Gastrocnemius medialis (tissue), 4 donors: ENCODE data around the gene KAZN. TPM values are rescaled to one million over a fixed set of nuclear protein-coding genes. Genes with fewer than 3 reads are reported as not detected.

Experiments
- ATAC-seq, 2 donors: fragments of 150-250 bp; one replicate each; pipeline ENCODE4 v1.9.1; 2016
- DNase-seq, 2 donors: peaks; one replicate each; pipeline ENCODE4 v3.0.0-alpha.2; 2019
- H3K27ac ChIP-seq, 4 donors: fragments of 200-600 bp; sonication (generic); 1 replicate in 1 of 4; 2 replicates in 3 of 4; pipeline ENCODE4 v1.5.1; 2016 to 2018; ENCODE audit warnings: mild to moderate bottlenecking in 2 of 4, moderate library complexity in 1 of 4
- H3K27me3 ChIP-seq, 3 donors: fragments of 200-600 bp; sonication (generic) in 2 of 3; 1 replicate in 1 of 3; 2 replicates in 2 of 3; pipeline versions ENCODE4 v1.5.1 to v1.6.0; 2016 to 2019; ENCODE audit warnings: mild to moderate bottlenecking in 1 of 3, moderate library complexity in 1 of 3
- H3K36me3 ChIP-seq, 2 donors: fragments of 200-600 bp; sonication (generic) in 1 of 2; one replicate each; pipeline ENCODE4 v1.5.1; 2017 to 2018
- H3K4me1 ChIP-seq, 2 donors: fragments of 200-600 bp; sonication (generic) in 1 of 2; one replicate each; pipeline ENCODE4 v1.5.1; 2016 to 2017; ENCODE audit warnings: mild to moderate bottlenecking in 2 of 2
- H3K4me3 ChIP-seq, 4 donors: fragments of 200-600 bp; sonication (generic) in 3 of 4; 1 replicate in 1 of 4; 2 replicates in 3 of 4; pipeline ENCODE4 v1.5.1; 2016 to 2019; ENCODE audit warnings: mild to moderate bottlenecking in 2 of 4
- H3K9me3 ChIP-seq, 3 donors: fragments of 200-600 bp; sonication (generic) in 2 of 3; 1 replicate in 1 of 3; 2 replicates in 2 of 3; pipeline ENCODE4 v1.5.1; 2016 to 2019
- POLR2A ChIP-seq, 2 donors: fragments of 450-650 bp; IDR thresholded peaks; one replicate each; pipeline ENCODE4 v1.6.1; 2017; ENCODE audit warnings: antibody characterized with exemption in 2 of 2, mild to moderate bottlenecking in 2 of 2, moderate library complexity in 2 of 2
- in situ Hi-C, 4 donors: fragments of 200-750 bp; cut with MboI; loops; one replicate each; pipeline versions ENCODE4 v1.15.0 to v1.8.0; 2017; ENCODE audit warnings: low sequenced_read_pairs in 4 of 4
- intact Hi-C: fragments of 100-400 bp; cut with DNase I; formaldehyde crosslinking; loops from one replicate; pipeline ENCODE4 v1.15.1; 2023; ENCODE audit warnings: low total_unique reads
- total RNA-seq, 4 donors: library from RNA; depleted of rRNA; stranded (reverse); fragments of >200 nt; gene quantifications; one replicate each; pipeline versions ENCODE4 v1.1.0 to v1.2.3, GENCODE V29; 2016
- TF ChIP-seq, protein P1 (sequence below), 5 experiments: fragments of 450-650 bp in 3 of 5; fragments of 200-600 bp in 2 of 5; sonication (generic) in 2 of 5; IDR thresholded peaks in 4 of 5; conservative IDR thresholded peaks in 1 of 5; 1 replicate in 4 of 5; 2 replicates in 1 of 5; pipeline ENCODE4 v1.5.1; 2016 to 2019; ENCODE audit warnings: antibody characterized with exemption in 5 of 5, mild to moderate bottlenecking in 3 of 5, moderate library complexity in 3 of 5

Gene KAZN
- total RNA-seq, 4 donors from 2014 or later = 0.05 to 2.2 (median 1.00) TPM

- no peaks in the 10 kb centered on the region for H3K27me3 ChIP-seq
- no peak for TF ChIP-seq POLR2A (IDR thresholded peaks at IDR 0.05)
- TF ChIP-seq, protein P1, sequence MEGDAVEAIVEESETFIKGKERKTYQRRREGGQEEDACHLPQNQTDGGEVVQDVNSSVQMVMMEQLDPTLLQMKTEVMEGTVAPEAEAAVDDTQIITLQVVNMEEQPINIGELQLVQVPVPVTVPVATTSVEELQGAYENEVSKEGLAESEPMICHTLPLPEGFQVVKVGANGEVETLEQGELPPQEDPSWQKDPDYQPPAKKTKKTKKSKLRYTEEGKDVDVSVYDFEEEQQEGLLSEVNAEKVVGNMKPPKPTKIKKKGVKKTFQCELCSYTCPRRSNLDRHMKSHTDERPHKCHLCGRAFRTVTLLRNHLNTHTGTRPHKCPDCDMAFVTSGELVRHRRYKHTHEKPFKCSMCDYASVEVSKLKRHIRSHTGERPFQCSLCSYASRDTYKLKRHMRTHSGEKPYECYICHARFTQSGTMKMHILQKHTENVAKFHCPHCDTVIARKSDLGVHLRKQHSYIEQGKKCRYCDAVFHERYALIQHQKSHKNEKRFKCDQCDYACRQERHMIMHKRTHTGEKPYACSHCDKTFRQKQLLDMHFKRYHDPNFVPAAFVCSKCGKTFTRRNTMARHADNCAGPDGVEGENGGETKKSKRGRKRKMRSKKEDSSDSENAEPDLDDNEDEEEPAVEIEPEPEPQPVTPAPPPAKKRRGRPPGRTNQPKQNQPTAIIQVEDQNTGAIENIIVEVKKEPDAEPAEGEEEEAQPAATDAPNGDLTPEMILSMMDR (IDR thresholded peaks at IDR 0.05 in 4 of 5, conservative IDR thresholded peaks at IDR 0.05 in 1 of 5) = no peak
- no peaks in the 10 kb centered on the region for H3K36me3 ChIP-seq
- DNase-seq (no peak), ATAC-seq (no peak)
- H3K9me3 ChIP-seq = no peaks in the 10 kb centered on the region
- H3K4me1 ChIP-seq = no peaks in the 10 kb centered on the region
- in situ Hi-C loops (no loop called here), intact Hi-C loops (no loop called here)
- no peak overlapping the region for H3K4me3 ChIP-seq
- H3K27ac ChIP-seq = no peak overlapping the region
Observed at GRCh38 chr1:14712136-14712535, 113.7 kb downstream of the KAZN start.

DNA sequence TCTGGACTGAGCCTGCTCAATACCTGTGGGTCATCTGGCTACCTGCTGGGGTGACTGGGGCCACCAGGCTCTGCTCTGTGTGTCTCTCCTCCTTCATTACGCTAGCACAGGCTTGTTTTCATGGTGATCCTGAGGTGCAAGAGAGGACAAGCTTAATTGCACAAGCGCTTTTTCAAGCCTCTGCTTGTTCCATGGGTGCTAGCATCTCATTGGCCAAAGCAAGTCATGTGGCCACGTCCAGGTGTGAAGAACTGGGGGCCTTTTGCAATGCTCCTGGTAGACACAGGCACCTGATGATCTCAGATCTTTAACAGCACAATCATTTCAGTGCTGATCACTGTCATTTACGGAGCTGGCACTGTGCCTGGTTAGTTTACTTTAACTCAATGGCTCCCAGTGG, 114.6 kb downstream of the KAZN start:
- in situ Hi-C loops = no loop called here
- H3K4me3 ChIP-seq = no peak overlapping the region
- no peak for TF ChIP-seq POLR2A (IDR thresholded peaks at IDR 0.05)
- TF ChIP-seq, protein P1 (IDR thresholded peaks at IDR 0.05 in 4 of 5, conservative IDR thresholded peaks at IDR 0.05 in 1 of 5) = no peak
- intact Hi-C loops = no loop called here
- H3K4me1 ChIP-seq = no peaks in the 10 kb centered on the region
- H3K9me3 ChIP-seq = no peaks in the 10 kb centered on the region
- no peaks in the 10 kb centered on the region for H3K36me3 ChIP-seq
- DNase-seq (no peak), ATAC-seq (no peak)
- H3K27ac ChIP-seq = no peak overlapping the region
- H3K27me3 ChIP-seq = no peaks in the 10 kb centered on the region

DNA sequence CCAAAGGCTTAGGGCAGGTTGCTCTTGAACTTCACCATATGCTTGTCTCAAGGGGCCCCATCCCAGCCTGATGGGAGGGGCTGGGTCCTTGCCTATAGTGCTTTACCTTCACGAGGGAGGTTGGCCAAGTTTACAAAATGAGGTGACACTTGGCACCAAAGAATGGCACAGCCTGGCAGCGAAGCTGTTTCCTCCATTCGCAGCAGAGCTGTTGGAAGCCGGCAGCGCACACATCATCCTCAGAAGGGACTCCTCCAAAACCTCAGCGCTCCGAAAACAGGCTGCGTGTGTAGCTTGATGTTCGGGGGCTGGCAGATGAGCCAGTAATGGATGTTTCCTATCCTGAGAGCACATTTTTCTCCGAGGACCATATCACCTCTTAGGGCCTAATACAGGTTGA, 116.8 kb downstream of the KAZN start:
- no peaks in the 10 kb centered on the region for H3K4me1 ChIP-seq
- ATAC-seq = no peak
- in situ Hi-C loops = no loop called here

GRCh38 chr1:14715802-14716201, 117.3 kb downstream of the KAZN start:
- Histone ChIP-seq H3K4me3 (no peak overlapping the region), H3K9me3 (no peaks in the 10 kb centered on the region), H3K36me3 (no peaks in the 10 kb centered on the region), H3K4me1 (no peaks in the 10 kb centered on the region), H3K27ac (no peak overlapping the region), H3K27me3 (no peaks in the 10 kb centered on the region)
- intact Hi-C loops (no loop called here), in situ Hi-C loops (no loop called here)
- TF ChIP-seq POLR2A (IDR thresholded peaks at IDR 0.05) = no peak
- TF ChIP-seq, protein P1 (IDR thresholded peaks at IDR 0.05 in 4 of 5, conservative IDR thresholded peaks at IDR 0.05 in 1 of 5) = no peak
- ATAC-seq (no peak), DNase-seq (no peak)

More for the DNA sequence above, 116.8 kb downstream of the KAZN start:
- DNase-seq = no peak
- Histone ChIP-seq H3K27me3 (no peaks in the 10 kb centered on the region), H3K27ac (no peak overlapping the region), H3K9me3 (no peaks in the 10 kb centered on the region), H3K36me3 (no peaks in the 10 kb centered on the region), H3K4me3 (no peak overlapping the region)
- intact Hi-C loops = no loop called here
- TF ChIP-seq, protein P1 (IDR thresholded peaks at IDR 0.05 in 4 of 5, conservative IDR thresholded peaks at IDR 0.05 in 1 of 5) = no peak
- no peak for TF ChIP-seq POLR2A (IDR thresholded peaks at IDR 0.05)

DNA sequence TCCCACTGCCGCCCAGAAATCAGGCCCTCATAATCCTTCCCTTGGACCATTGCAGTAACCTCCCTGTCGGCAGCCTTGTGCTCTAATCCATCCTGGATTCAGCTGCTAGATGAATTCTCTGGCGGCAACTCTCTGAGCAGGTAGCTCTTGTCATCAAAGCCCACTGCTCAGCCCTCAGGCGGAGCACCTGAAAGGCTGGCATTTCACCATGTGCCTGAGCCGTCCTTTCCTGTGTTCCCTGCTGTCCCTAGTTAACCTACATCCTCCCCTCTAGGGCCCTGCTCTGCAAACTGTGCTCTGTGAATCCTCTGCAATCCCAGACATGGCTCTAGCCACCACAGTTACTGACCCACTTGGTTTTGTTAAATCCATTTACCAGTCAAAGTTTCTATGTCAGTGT, 118.0 kb downstream of the KAZN start:
- Histone ChIP-seq H3K36me3 (no peaks in the 10 kb centered on the region), H3K4me3 (no peak overlapping the region), H3K27me3 (no peaks in the 10 kb centered on the region), H3K9me3 (no peaks in the 10 kb centered on the region), H3K27ac (no peak overlapping the region), H3K4me1 (no peaks in the 10 kb centered on the region)
- ATAC-seq (no peak), DNase-seq (no peak)
- intact Hi-C loops (no loop called here), in situ Hi-C loops (no loop called here)
- TF ChIP-seq POLR2A (IDR thresholded peaks at IDR 0.05) = no peak
- TF ChIP-seq, protein P1 (IDR thresholded peaks at IDR 0.05 in 4 of 5, conservative IDR thresholded peaks at IDR 0.05 in 1 of 5) = no peak
